T-cell (primary cell): ENCODE results near the gene SAPCD2. TPM values are rescaled to one million over a fixed set of nuclear protein-coding genes. Genes with fewer than 3 reads are reported as not detected.

Source experiments
- ATAC-seq, 4 experiments: fragments of 200-7000 bp in 3 of 4; fragments of 150-1000 bp in 1 of 4; cut with Tn5 transposase; replicated peaks in 1 of 4; 1 replicate in 3 of 4; 2 replicates in 1 of 4; pipeline ENCODE4 v1.10.0; 2021; ENCODE audit warnings: moderate library complexity in 3 of 4, mild to moderate bottlenecking in 2 of 4, moderate number of reproducible peaks in 1 of 4
- CTCF ChIA-PET, 2 donors: fragments of 300-600 bp; sonication (Branson Sonifier 250); formaldehyde crosslinking; loops; one replicate each; lab custom pipeline; 2022; ENCODE audit warnings: antibody characterized with exemption in 2 of 2; lab: Charles Lee
- POLR2A ChIA-PET, 2 donors: fragments of 300-600 bp; sonication (Branson Sonifier 250); formaldehyde crosslinking; loops; one replicate each; lab custom pipeline; 2022; ENCODE audit warnings: antibody characterized with exemption in 2 of 2; lab: Charles Lee
- DNase-seq, 35 experiments: peaks; one replicate each; pipeline versions ENCODE4 v3.0.0 to v3.0.0-alpha.2; 2013 to 2023
- H3K27ac ChIP-seq: one replicate; pipeline ENCODE4 v1.5.1; 2013; ENCODE audit warnings: low read length
- H3K27me3 ChIP-seq, 2 experiments: replicated peaks in 1 of 2; 1 replicate in 1 of 2; 2 replicates in 1 of 2; pipeline versions ENCODE4 v1.6.1 to v1.7.0; 2013; ENCODE audit warnings: low read length in 1 of 2, mixed read lengths in 1 of 2; ENCODE audit not compliant: control insufficient read depth in 2 of 2, insufficient read depth in 2 of 2; ENCODE audit errors: extremely low read depth in 1 of 2
- H3K36me3 ChIP-seq, 2 donors: 1 replicate in 1 of 2; 2 replicates in 1 of 2; pipeline versions ENCODE4 v1.6.1 to v1.7.0; 2013; ENCODE audit warnings: low read length in 1 of 2; ENCODE audit not compliant: control insufficient read depth in 2 of 2, insufficient read depth in 1 of 2; ENCODE audit errors: extremely low read depth in 1 of 2
- H3K4me1 ChIP-seq, 2 experiments: 1 replicate in 1 of 2; 2 replicates in 1 of 2; pipeline versions ENCODE4 v1.6.1 to v1.7.0; 2013; ENCODE audit warnings: low read length in 2 of 2, mixed read lengths in 1 of 2; ENCODE audit not compliant: insufficient read depth in 2 of 2, control insufficient read depth in 1 of 2; ENCODE audit errors: extremely low read depth in 1 of 2
- H3K4me3 ChIP-seq, 2 donors: 1 replicate in 1 of 2; 2 replicates in 1 of 2; pipeline versions ENCODE4 v1.5.1 to v1.7.0; 2013; ENCODE audit warnings: mild to moderate bottlenecking in 2 of 2, low read length in 1 of 2, moderate library complexity in 1 of 2; ENCODE audit not compliant: control insufficient read depth in 1 of 2; ENCODE audit errors: extremely low read depth in 1 of 2
- H3K9me3 ChIP-seq: 2 replicates; pipeline ENCODE4 v1.7.0; 2013
- H3K27ac Mint-ChIP-seq, 2 donors: one replicate each; pipeline ENCODE4 v1.8.0; 2020 to 2021; ENCODE audit warnings: mild to moderate bottlenecking in 2 of 2, mixed read lengths in 2 of 2
- H3K27me3 Mint-ChIP-seq, 2 donors: one replicate each; pipeline ENCODE4 v1.8.0; 2021 to 2022; ENCODE audit warnings: mixed read lengths in 2 of 2
- H3K36me3 Mint-ChIP-seq: one replicate; pipeline ENCODE4 v1.8.0; 2021; ENCODE audit warnings: mixed read lengths
- H3K4me1 Mint-ChIP-seq, 3 donors: one replicate each; pipeline ENCODE4 v1.8.0; 2020 to 2022; ENCODE audit warnings: mixed read lengths in 3 of 3, mild to moderate bottlenecking in 1 of 3
- H3K4me3 Mint-ChIP-seq, 3 donors: one replicate each; pipeline ENCODE4 v1.8.0; 2020 to 2022; ENCODE audit warnings: mild to moderate bottlenecking in 3 of 3, mixed read lengths in 3 of 3, moderate library complexity in 3 of 3
- H3K9me3 Mint-ChIP-seq, 3 donors: one replicate each; pipeline ENCODE4 v1.8.0; 2020 to 2022; ENCODE audit warnings: mixed read lengths in 3 of 3
- WGBS: methylation state at CpG from one replicate; pipeline ENCODE4 v1.1.5; 2013; ENCODE audit warnings: missing lambda C conversion rate; ENCODE audit not compliant: insufficient coverage; 5-methylcytosine and 5-hydroxymethylcytosine counted together
- total RNA-seq, 35 experiments: library from RNA in 6 of 35; stranded (reverse) in 6 of 35; fragments of 120-200 nt in 1 of 35; gene quantifications; one replicate each; pipeline versions ENCODE4 v1.2.1 to v1.2.4 and lab custom pipeline; 2013 to 2026

Gene SAPCD2
- total RNA-seq, 5 donors from 2014 or later (not counting 1 experiment from before 2014, with no cell fraction given), result 0.33 to 1.0 (median 0.83) TPM

DNA sequence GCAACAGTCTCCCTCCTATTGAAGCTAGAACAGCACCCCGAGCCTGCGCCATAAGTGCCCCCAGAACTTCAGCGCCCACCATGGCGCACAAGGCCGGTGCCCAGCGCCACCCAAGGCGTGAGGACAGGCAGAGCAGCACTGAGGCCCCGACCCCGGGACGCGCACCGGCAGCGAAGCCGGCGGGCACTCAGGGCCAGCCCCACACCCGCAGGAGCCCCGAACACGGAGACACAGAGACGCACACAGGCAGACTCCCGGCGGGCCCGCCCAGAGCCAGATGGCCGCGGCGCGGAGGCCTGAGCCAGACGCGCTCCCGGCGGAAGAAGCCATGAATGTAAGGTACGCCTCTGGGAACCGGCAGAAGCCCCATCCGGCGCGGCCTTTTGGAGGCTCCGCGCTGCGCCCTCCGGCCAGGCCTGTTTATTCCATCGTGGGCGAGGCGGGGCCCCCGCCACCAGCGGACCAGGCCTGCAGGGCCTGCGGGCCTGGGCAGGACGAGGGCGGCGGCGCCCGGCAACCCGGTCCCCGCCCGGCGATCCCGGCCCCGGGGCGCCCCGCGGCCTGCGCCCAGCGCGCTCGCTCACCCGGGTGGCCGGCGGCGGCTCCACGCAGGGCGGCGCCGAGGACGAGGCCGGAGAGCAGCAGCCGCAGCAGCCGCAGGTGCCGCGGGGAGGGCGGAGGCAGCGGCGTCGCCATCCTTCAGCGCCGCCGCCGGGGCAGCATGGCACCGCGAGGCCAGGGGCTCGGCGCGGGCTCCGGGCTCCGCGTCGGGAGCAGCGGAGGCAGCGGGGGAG lies 24.9 kb downstream of the SAPCD2 start:
- POLR2A ChIA-PET, result interaction anchor here in 1 of 2 donors (0.7 kb wide), 1 partner anchor 25 kb away, joined by 3 read pairs; no protein-coding TSS in a partner anchor
- Histone ChIP-seq H3K27me3 (peaks cover 2 to 91% of the 10 kb centered on the region in 2 experiments), H3K36me3 (no peaks in the 10 kb centered on the region), H3K9me3 (no peaks in the 10 kb centered on the region), H3K27ac (no peak overlapping the region), H3K4me1 (peaks cover 11 to 48% of the 10 kb centered on the region in 2 experiments), H3K4me3 (peak overlapping the region; percentile 50 to 55)
- H3K4me3 Mint-ChIP-seq, result peak overlapping the region; percentile 63 to 81 (median 76)
- H3K9me3 Mint-ChIP-seq, result no peaks in the 10 kb centered on the region
- peaks cover 8 to 22% (median 20%) of the 10 kb centered on the region in 3 donors for H3K4me1 Mint-ChIP-seq
- H3K27ac Mint-ChIP-seq, result no peak overlapping the region
- WGBS, result 3% methylated on average over 94 of the region's 96 CpGs
- peak; percentile 11 to 28 (median 21) for ATAC-seq
- CTCF ChIA-PET, result interaction anchor here (0.6 to 1.8 kb wide), 4 partner anchors 10 to 248 kb away, joined by 3 to 7 read pairs (median 4); partner anchors contain the start of gene SAPCD2 (in 1 of the 2)
- no peaks in the 10 kb centered on the region for H3K36me3 Mint-ChIP-seq
- DNase-seq, result no peak
- peaks cover 6 to 47% of the 10 kb centered on the region in 2 donors for H3K27me3 Mint-ChIP-seq

DNA sequence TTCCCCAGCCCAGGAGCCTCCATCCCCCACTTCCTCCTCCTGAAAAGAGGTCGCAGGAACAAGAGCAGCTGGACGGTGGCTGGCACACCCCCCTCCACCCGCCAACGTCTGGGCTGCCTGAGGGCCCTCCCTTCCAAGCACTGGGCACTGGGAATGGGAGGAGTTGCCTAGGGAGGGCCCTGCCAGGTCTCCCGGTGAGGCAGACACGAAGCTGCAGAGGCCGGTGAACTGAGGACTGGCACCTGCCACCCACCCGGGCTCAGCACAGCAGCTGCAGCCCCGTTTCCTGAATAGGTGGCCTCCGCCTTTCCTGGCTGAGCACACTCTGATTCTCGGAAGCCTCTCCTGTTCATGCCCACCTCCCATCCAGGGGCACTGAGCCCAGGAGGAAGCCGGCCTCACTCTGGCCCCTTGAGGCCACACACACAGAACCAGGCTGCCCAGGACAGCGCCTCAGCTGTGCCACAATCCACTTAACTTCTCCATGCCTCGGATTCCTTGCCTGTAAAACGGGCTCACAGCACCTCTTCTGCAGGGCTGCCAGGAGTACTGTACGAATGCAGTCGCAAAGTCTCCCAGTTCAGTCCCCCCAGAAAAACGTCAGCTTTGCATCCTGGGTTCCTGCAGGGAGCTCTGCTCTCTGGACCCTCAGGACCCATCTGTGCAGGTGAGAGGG lies 25.7 kb downstream of the SAPCD2 start:
- Mint-ChIP-seq H3K27me3 (peaks cover 3 to 41% of the 10 kb centered on the region in 2 donors), H3K4me1 (peaks cover 8 to 20% (median 20%) of the 10 kb centered on the region in 3 donors), H3K4me3 (peak overlapping the region; percentile 63 to 81 (median 76)), H3K27ac (peak overlapping the region; percentile 11 to 23), H3K9me3 (no peaks in the 10 kb centered on the region), H3K36me3 (no peaks in the 10 kb centered on the region)
- Histone ChIP-seq H3K4me1 (peaks cover 11 to 45% of the 10 kb centered on the region in 2 experiments), H3K36me3 (no peaks in the 10 kb centered on the region), H3K4me3 (peak overlapping the region; percentile 34 to 38), H3K27me3 (peaks cover 2 to 90% of the 10 kb centered on the region in 2 experiments), H3K27ac (no peak overlapping the region), H3K9me3 (no peaks in the 10 kb centered on the region)
- peak in 3 of 4 experiments; percentile 28 to 36 (median 36) for ATAC-seq
- ChIA-PET POLR2A (interaction anchor here in 1 of 2 donors (0.7 kb wide), 1 partner anchor 26 kb away, joined by 3 read pairs; no protein-coding TSS in a partner anchor), CTCF (interaction anchor here in 1 of 2 donors (1.6 to 1.8 kb wide), 2 partner anchors 9 to 15 kb away, joined by 4 read pairs; no protein-coding TSS in a partner anchor)
- 8% methylated on average over 13 of the region's 18 CpGs for WGBS
- no peak for DNase-seq

DNA sequence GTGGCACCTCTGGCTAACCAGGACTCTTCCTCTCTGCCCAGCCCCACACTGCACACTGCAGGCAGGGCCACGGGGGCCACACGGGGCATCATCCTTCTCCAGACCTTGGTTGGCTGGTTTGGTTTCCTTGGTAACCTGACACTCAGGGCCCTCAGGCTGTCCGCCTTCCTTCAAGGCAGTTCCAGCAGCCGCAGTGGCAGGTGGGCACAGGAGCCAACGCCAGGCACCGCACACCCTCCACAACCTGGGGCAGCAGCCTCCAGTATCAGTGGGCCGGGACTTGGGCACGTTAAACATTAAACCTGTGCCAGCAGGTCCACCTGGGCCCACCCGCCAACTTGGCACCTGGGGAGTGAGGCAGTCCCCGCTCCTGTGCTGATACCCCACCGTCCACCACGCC lies 26.3 kb downstream of the SAPCD2 start:
- peaks cover 11 to 39% of the 10 kb centered on the region in 2 experiments for H3K4me1 ChIP-seq
- peaks cover 2 to 90% of the 10 kb centered on the region in 2 experiments for H3K27me3 ChIP-seq
- Mint-ChIP-seq H3K9me3 (no peaks in the 10 kb centered on the region), H3K27me3 (peaks cover 0 to 37% of the 10 kb centered on the region in 2 donors), H3K36me3 (no peaks in the 10 kb centered on the region), H3K4me1 (peaks cover 8 to 20% (median 18%) of the 10 kb centered on the region in 3 donors), H3K4me3 (peak overlapping the region in 2 of 3 donors; percentile 76 to 81), H3K27ac (no peak overlapping the region)
- ChIA-PET POLR2A (no interaction called here), CTCF (interaction anchor here in 1 of 2 donors (1.6 to 1.8 kb wide), 2 partner anchors 9 to 15 kb away, joined by 4 read pairs; no protein-coding TSS in a partner anchor)
- DNase-seq (no peak), ATAC-seq (no peak)
- H3K4me3 ChIP-seq, result peak overlapping the region in 1 of 2 donors; percentile 38
- no peak overlapping the region for H3K27ac ChIP-seq
- no peaks in the 10 kb centered on the region for H3K36me3 ChIP-seq
- no peaks in the 10 kb centered on the region for H3K9me3 ChIP-seq
- 64% methylated on average over 12 of the region's 12 CpGs for WGBS

DNA sequence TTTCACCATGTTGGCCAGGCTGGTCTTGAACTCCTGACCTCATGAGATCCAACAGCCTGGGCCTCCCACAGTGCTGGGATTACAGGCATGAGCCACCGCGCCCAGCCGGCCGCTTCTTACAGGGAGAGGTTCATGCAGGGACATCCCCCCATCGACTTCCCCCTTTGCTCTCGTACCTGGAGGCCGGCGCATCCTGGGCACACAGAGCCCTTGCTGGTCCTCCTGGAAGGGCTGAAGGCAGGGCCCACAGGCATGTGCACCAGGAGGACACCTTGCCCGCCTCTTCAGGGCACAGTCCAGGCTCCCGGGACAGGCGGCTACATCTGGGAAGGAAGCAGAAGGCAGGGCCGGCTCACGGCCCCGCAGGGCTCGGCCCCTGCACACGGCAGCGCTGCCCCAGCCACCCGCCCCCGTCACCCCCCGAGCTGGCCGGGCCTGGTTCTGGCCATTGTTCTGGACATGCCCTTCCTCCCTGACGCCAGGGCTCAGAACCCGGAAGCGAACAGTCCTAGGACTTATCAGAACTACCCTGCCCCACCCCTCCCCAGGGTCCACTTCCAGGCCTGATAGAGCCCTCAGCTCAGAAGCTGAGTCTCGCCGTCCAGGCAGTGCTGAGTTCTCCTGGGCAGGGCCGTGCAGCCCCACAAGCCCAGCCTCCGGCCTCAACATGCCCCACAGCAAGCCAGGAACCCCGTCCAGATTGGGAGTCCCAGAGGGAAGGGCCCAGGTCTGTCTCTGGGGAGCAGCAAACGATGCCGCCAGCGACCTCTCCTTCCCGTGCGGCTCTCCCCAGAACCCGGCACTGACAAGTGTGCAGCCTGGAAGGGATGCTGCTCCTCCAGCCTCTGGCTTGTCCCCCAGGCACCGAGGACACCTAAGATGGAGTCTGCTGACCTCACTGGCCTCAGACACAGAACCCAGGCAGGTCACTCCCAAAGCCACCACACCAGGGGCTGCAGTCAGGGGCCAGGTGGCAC lies 27.3 kb downstream of the SAPCD2 start:
- Mint-ChIP-seq H3K27me3 (peaks cover 0 to 36% of the 10 kb centered on the region in 2 donors), H3K27ac (no peak overlapping the region), H3K36me3 (no peaks in the 10 kb centered on the region), H3K4me3 (no peak overlapping the region), H3K9me3 (no peaks in the 10 kb centered on the region), H3K4me1 (peaks cover 8 to 20% (median 18%) of the 10 kb centered on the region in 3 donors)
- ChIA-PET CTCF (interaction anchor here in 1 of 2 donors (0.5 to 1.6 kb wide), 2 partner anchors 14 to 108 kb away, joined by 4 read pairs; no protein-coding TSS in a partner anchor), POLR2A (no interaction called here)
- ATAC-seq, result no peak
- Histone ChIP-seq H3K4me1 (peaks cover 11 to 36% of the 10 kb centered on the region in 2 experiments), H3K36me3 (no peaks in the 10 kb centered on the region), H3K4me3 (no peak overlapping the region), H3K9me3 (no peaks in the 10 kb centered on the region), H3K27ac (no peak overlapping the region), H3K27me3 (peaks cover 2 to 86% of the 10 kb centered on the region in 2 experiments)
- DNase-seq, result no peak
- WGBS, result 91% methylated on average over 24 of the region's 36 CpGs

DNA sequence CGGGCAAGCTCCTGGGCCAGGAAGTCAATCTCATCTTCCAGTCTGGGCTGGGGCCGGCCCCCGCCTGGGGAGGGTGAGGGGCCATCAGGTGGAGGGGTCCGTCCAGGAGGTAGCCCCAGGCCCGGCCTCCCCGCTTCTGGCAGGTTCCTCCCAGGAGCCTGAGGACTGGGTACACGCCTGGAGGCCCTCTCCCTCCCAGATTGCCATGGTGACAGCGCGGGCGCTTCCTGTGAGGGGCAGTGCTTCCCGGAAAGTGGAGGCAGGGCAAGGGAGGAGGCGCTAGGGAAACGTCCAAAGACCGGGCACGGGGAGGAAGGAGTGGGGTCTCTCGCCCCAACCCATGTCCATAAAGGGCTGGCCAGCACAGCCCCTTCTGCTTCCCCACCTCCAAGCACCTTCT lies 29.2 kb downstream of the SAPCD2 start:
- Mint-ChIP-seq H3K4me3 (no peak overlapping the region), H3K9me3 (no peaks in the 10 kb centered on the region), H3K4me1 (peaks cover 8 to 17% (median 15%) of the 10 kb centered on the region in 3 donors), H3K36me3 (no peaks in the 10 kb centered on the region), H3K27ac (no peak overlapping the region), H3K27me3 (peaks cover 0 to 19% of the 10 kb centered on the region in 2 donors)
- Histone ChIP-seq H3K4me1 (peaks cover 11 to 27% of the 10 kb centered on the region in 2 experiments), H3K4me3 (no peak overlapping the region), H3K9me3 (no peaks in the 10 kb centered on the region), H3K27me3 (peaks cover 2 to 67% of the 10 kb centered on the region in 2 experiments), H3K36me3 (no peaks in the 10 kb centered on the region), H3K27ac (no peak overlapping the region)
- no peak for DNase-seq
- ChIA-PET CTCF (no interaction called here), POLR2A (no interaction called here)
- WGBS, result 81% methylated on average over 5 of the region's 16 CpGs
- no peak for ATAC-seq
